ENCODE results near the gene SLCO3A1.

Gene SLCO3A1

GRCh38 chr15:92143765-92144164 is 290.3 kb downstream of the SLCO3A1 start:
- DNase-seq, result no peak

GRCh38 chr15:92146511-92147150 is 293.1 kb downstream of the SLCO3A1 start:
- DNase-seq, result no peak

- no peak for DNase-seq
Measured at GRCh38 chr15:92149029-92149428, 295.5 kb downstream of the SLCO3A1 start.

DNA sequence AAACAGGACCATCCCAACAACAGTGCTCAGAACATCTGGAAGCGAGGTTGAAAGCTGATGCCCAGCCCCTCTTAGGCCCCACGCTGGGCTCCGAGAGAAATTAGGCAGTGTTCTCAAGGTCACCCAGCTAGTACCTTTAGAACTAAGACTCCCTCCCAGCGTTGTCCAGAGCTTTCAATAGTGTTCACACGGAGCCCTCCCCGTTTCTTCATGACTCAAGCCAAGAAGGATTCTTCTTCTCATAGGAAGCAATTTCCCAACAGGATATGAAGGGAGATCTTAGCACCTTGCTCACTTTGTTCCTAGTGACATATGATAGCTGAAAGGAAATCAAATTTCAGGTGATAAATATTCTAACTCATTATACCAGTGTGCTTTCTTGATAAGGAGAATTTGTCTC is 296.0 kb downstream of the SLCO3A1 start:
- no peak for DNase-seq

GRCh38 chr15:92151168-92151567 is 297.7 kb downstream of the SLCO3A1 start:
- no peak for DNase-seq

GRCh38 chr15:92151741-92152140 is 298.2 kb downstream of the SLCO3A1 start:
- DNase-seq, result no peak

GRCh38 chr15:92152983-92153382 is 299.5 kb downstream of the SLCO3A1 start:
- no peak for DNase-seq

- DNase-seq, result no peak
Measured at GRCh38 chr15:92153620-92154019, 300.1 kb downstream of the SLCO3A1 start.

DNA sequence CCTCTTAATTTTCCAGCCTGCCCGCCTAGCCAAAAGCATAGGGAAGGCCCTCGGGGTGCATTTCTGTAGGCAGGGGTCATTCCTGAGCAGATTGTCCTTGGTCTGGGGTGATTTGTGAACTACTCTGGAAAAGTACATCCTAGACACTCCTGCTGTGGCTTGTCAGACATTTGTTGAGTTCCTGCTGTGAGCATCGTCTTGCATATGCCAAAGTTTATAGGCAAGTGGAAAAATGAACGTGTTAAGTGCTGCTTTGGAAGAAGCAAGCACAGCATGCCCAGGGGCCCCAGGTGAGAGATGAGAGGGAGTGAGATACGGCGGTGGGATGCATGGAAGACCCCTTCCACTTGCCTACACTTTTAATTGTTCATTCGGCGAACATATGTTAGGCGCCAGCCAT is 302.4 kb downstream of the SLCO3A1 start:
- DNase-seq, result no peak

DNA sequence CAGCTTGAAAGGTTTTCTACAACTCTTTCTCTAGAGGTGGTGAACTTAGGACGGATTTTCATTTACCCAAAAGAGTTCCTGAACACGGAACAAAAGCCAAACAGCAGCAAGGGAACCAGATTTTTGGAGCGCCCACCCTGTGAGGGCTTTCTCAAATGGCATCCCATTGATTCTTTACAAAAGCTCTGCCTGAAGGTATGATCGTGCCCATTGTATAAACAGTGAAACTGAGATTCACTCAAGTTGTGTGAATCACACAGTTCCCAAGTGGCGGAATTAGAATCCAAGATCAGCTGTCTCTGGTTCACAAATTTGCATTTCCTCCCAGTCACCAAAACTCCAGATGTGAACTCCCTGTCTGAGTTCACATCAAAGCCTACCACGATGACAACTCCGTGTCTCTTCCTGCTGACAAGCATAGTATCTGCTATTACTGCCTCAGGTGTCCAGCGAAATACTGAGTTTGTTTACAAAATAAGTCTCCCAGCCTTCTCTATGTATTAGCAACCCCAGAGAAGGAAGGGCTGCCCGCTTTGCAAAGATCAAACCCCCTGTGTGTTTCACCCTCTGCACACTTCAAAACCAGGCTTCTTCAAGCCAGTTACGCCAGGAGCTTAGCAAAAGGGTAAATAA is 304.3 kb downstream of the SLCO3A1 start:
- no peak for DNase-seq

DNA sequence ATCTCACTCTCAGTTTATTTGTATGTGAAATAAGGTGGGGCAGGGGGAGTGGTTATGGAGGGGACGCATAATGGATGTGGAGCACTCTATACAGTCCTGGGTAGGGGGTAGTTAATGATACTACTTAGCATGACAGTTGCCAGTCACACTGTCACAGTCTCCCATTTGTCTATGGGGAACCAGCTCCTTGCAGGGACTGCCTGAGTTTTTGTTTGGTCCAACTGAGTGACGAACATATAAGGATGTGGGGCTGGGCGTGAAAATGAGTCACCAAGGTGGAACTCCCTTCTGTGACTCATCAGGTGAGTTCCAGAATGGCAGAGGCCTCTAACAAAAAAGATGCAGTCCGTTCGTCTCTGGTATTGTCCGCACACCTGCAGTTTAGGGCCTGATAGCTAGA is 304.9 kb downstream of the SLCO3A1 start:
- no peak for DNase-seq

DNA sequence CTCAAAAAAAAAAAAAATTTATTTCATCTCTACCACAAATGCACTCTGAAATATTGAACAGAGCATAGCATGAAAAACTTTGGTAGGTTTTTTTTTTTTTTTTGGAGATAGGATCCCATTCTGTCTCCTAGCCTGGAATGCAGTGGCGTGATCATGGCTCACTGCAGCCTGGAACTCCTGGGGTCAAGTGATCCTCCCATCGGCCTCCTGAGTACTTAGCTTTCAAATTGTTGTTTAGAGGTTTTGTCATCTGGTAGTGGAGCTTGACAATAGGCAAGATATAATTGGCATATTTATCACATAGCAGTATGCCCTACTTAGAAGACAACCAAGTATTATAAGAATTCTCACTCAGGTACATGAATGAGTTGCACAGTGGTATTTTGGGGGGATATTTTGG is 306.0 kb downstream of the SLCO3A1 start:
- no peak for DNase-seq

DNA sequence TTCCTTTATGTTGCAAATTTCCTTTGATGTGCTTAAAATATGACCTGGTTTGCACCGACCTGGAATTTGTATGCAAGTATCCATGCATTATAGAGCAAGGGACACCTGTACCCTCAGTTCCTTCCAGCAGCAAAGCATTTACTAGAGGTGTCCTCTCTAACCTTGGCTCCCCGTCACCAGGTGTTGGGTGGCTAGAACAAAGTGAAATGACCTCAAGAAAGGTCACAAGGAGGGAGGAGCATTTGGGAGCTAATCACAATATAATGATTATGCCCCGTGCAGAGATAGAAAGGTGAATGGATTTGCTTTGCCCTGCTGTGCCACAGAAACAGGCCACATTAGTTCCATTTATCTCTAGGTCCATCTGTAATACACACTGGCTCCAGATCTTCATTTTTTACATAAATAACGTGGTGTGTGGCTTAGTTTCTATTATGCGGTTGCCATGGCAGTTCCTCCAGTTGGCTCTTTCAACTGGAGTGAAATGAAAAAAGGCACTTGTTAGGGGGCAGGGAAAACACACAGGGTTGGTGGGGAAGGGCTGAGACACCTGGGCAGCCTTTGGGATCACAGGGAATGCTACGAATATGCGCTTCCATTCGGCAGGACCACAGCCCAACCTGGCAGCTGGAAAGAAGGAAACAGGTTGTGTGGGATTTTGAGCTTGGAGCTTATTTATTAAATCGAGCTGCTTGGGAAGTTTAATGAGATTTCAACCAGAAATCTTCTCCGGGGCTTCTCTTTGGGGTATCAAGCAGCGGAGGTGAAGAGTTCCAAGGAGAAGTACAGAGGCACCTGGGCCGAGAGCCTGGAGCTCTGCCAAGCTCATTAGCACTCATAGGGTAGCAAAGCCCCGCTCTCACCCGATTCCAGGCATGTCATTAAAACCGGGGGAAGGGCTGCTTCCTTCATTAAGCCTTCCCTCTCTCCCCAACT is 306.7 kb downstream of the SLCO3A1 start:
- no peak for DNase-seq

DNA sequence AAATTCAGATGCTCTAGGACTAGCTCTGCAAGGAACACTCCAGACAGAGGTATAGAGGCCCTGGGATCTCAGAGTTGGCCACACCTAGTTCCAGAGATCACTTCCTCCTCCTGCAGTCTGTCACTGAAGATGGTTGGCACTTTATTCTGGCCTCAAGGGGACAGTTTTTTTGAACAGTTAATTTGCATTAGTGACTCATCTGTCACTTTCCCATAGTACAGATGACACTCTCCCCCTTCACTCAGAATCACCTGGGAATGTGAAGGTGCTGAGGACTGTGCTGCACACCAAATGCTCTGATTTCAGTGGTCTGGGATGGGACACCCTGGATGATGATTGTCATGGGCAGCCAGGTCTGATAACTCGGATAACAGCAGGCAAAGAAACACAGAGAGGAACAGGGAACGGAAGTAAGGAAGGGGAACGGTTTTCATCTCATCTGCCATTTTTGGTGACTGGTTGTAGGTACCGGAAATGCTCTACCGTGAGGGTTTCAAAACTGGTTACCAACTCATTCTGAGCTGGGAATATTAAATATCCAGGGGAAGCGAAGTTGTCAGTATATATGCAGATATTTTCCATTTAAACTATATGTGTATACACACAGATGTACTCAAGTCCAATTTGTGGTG is 307.6 kb downstream of the SLCO3A1 start:
- no peak for DNase-seq

GRCh38 chr15:92162657-92163056 is 309.1 kb downstream of the SLCO3A1 start:
- DNase-seq, result no peak

DNA sequence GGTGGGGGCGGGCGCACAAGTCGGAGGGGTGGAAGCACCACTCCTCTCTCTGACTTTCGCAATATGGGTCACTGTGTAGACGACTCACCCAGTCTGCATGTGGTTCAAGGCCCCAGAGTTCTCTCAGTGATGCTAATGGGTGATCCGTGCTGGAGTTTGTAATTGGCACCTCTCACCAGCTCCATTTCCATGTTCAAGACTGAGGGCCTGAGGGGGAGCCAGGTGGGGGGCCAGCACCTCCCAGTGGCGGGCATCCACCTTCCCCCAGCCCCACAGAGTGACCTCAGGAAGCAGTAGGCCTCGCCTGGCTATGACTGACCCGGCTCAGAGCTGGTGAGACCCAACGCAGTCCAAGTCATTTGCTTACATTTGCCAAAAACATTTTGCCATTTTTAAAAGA is 310.1 kb downstream of the SLCO3A1 start:
- no peak for DNase-seq

- DNase-seq, result no peak
Measured at GRCh38 chr15:92164327-92165000, 311.0 kb downstream of the SLCO3A1 start.

DNA sequence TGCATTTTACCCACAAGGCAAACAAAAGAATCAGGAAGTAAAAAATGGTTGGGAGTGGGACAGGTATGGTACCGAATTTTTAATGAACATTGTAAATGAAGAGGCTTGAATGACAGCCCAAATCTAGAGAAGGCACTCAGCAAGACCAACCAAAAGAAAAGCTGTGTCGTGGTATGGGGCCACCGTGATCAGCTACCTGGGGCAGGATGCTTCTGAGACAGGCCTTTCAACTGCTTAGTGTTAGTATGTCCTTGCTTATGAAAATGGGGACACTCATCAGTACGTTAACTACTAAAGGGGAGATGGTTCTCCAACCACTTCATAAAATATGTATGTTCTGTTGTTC is 311.5 kb downstream of the SLCO3A1 start:
- DNase-seq, result no peak

GRCh38 chr15:92166029-92166428 is 312.5 kb downstream of the SLCO3A1 start:
- DNase-seq, result no peak

DNA sequence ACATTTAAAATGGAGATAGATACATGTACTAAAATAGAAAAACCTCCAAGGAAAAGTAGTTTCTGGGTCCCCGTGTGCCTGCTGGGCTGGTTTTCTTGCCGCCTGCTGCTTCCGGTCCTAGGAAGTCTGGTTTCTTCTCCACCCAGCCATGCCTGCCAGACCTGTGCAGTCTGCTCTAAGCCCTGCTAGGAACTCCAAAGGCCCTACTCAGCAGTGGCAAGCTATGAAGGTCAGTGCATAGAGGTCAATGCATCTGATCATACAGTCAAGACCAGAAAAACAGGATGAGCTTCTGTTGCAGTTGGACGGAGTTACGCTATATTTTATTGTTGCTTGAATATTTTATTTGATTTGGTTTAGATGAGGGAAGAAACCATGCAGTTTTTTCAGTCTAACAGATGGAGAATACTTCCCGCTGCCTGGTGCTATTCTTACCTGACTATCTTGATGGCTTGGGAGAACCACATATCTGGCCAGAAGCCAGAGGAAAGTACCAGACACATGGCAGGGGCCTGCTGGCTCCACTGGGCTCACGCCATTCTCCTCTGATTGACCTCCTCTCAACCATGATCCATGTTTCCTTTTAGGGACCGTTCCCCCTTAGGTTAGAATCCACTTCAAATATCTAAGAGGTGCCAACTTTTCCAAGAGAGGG is 313.4 kb downstream of the SLCO3A1 start:
- no peak for DNase-seq

DNA sequence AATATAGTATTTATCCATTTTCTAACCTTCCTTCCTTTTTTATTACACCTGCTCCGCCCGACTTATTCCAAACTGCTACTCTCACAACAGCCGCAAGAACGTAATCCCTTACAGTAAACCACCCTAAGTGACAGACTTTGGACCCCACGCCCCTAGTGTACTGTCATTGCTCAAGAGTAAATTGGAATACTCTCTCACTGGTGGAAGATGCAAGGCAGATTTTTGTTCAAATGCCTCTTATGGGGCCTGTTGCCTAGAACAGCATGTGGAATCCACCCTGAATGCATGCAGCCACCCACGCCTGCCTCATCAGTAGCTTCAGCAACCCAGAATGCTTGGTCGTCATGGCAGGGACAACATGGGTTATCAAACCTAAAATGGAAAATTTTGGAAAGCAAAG is 313.9 kb downstream of the SLCO3A1 start:
- DNase-seq, result no peak

DNA sequence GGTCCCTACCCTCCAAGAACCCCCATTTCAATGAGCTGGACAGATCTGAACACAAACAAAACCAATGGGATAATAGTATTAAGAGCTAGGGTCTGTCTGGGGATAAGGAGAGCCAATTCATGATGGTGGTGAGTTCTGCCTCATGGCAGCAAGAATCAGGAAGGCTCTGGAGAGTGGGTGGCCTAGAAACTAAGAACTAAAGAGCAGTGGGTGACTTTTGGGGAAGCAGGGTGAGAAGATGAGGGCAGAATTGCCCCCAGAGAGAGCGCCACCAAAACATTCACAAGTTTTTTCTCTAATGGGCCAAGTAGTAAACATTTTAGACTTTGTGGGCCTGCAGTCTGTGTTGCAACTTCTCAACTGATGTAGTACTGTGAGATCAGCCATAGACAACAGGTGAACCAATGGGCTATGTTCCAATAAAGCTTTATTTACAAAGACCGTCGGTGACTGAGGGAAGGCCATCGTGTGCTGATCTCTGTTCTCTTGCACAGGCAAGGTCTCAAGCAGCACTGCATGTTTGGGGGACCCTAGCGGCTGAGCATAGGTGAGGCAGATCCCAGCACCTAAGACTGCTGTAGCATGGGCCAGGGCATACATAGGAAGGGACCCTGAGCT is 314.7 kb downstream of the SLCO3A1 start:
- DNase-seq, result no peak

All from NCI-H2029 treated with DMSO at 0.1 percent for 48 hours (cell line).